Measurements from ENCODE around the gene EXOSC10.

EXOSC10 gene

DNA sequence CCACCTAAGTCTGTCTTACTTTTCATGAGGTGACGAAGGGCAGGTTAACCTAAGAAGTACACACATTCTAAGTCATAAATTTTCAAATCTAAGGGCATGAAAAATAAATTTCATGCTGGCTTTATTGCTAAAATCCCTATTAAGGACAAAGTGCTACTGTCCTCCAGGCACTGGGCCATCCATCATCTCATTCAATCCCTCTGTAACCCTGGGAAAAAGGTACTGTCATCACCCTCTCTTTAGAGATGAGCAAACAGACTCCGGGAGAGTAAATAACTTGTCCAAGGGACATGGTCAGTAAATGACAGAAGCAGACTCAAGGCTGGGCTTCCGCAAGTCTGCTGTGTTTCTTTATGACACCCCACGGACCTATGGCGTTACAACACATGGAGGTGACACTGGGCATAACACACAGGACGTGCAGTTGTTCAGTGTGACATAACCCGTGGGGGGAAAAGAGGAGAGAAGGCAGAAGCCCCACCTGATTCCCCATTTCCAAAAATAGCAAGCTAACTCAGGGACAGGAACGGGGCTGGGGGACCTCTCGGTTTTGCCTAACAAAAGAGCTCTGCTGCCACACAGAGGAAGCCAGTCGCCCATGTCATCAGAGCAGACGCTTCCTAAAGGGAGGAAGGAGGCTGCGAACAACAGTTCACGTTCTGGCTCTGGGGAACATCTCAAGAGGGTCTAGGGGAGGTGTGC, 27.3 kb downstream of the EXOSC10 start:
- no peak for TF ChIP-seq GATA2 (IDR thresholded peaks at IDR 0.05; ENCODE audit: low read depth, low read length)
- TF ChIP-seq GATA3 (IDR thresholded peaks at IDR 0.05; ENCODE audit: low read depth, low read length), result no peak

DNA sequence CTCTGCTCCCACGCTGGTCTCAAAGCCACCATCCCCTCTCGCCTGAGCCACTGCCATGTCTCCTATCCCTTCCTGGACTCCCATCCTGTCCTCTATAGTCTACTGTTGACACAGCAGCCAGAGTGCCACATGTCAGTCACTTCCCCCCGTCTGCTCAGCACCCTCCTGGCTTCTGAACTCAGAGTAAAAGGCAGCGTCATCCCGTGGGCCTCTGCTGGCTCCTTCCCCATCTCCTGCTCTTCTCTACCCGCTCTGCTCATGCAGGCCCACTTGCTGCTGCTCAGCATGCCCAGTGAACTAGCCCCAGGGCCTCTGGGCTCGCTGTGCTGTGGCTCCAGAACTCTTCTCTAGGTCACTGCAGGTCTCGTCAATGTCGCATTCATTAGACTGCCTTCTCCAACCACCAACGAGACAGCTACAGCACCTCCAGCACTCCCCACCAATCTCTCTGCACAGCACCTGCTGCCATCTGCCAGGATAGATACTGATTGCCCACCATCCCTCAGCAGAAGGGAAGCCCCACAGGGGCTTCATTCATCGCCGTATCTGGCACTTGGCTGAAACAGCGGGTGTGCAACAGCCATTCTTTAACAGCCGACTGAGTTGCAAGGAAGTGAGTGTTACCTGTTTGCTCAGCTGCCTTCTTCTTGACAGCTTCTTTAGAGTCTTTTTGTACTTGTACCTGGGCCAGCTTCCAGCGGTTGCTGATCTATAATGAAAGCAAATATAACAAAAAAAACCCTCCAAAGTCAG, 28.0 kb downstream of the EXOSC10 start:
- TF ChIP-seq GATA3 (IDR thresholded peaks at IDR 0.05; ENCODE audit: low read depth, low read length) (no peak), GATA2 (IDR thresholded peaks at IDR 0.05; ENCODE audit: low read depth, low read length) (no peak)

DNA sequence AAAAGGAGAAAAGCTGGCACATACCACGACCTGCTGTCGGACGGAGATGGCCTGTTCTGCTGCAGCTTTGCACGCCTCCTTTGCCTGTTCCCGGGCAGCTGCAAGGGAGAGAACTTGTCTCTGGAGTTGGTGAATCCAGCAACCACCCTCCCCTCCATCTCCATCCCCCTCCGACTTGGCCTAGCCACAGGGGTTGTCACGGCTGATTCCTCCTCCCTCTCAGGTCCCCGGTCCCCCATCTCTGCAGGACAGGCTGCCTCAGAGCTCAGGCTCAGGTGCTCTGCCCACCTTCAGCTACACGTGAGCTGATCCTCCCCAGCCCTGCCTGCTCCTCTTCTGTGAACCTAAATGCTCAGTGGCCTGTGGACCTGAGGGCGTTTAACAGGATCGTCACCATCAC, 28.8 kb downstream of the EXOSC10 start:
- TF ChIP-seq GATA2 (IDR thresholded peaks at IDR 0.05; ENCODE audit: low read depth, low read length), result no peak
- no peak for TF ChIP-seq GATA3 (IDR thresholded peaks at IDR 0.05; ENCODE audit: low read depth, low read length)

DNA sequence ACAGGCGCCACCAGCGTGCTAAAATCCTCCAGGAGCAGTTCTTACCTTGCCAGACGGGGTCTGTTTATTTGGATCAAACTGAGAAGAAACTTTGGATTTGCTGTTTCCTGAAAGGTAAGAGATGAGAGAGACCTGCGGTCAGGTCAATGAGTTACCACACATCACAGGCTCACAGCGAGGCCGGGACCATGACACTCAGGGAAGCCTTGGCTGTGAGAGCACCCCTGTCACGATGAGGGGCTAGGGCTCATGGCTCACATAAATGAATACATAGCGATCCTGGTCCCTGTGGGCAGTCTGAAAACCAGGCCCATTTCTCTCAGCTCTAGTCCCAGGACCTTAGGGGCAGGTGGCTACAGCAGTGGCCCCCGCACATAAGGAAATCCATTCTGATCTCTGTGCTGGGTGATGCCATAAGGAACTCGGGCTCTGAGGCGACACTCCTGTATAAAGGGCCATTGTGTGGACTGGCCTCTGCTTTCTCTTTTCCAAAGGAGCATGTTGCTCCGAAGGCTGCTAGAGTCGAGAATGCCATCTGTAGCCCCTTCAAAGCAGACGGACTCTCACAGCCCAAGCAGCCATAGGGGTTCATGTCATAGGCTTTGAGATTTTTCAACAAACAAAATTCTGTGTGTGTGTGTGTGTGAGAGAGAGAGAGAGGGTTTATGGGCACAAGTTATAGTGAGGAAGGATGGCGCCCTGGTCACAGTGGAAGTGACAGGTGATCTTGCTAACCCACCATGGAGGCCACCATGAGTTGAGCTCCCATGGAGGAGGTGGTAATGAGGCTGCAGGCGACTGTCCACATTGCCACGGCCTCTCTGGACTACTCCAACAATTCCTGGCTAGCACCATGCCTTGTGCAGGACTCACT, 30.8 kb downstream of the EXOSC10 start:
- TF ChIP-seq GATA3 (IDR thresholded peaks at IDR 0.05; ENCODE audit: low read depth, low read length) (no peak), GATA2 (IDR thresholded peaks at IDR 0.05; ENCODE audit: low read depth, low read length) (no peak)

DNA sequence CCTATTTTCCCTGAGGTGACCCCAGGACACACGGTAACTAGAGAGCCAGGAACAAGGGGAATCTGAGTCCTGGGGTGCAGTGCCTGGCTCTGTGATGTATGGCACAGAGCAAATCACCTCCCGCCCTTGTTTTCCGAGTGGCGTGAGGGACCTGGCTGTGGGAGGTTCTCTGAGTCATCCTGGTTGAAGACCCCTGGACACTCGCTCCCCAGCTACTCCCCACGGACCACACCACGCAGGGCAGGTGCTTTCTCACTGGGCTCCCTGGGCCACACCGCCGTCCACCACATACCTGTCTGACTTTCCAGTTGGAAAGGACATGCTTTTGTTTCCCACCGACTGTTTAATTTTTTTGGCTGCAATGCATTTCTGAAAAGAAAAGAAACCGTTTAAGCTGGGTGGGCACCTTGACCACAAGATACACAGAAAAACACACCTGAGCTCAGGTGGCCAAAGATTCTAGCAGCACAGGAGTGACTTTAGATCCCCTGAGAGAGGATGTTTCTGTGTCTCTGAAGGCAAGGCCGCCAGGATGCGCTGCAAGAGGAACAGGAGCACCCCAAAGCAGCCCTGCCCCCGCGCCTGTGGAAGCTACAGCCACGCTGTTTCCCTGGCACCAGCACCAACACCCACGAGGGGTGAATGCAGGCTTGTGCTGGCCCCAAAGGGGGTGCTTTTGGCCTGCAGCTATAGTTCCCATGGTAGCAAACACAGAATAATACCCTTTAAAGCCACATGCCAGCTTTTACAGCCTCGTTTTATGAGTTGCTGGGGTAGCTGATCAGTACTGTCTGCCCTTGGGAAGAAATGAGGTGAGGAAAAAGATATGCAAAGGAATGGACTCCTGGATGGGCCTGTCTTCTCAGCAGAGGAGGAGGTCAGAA, 31.7 kb downstream of the EXOSC10 start:
- no peak for TF ChIP-seq GATA2 (IDR thresholded peaks at IDR 0.05; ENCODE audit: low read depth, low read length)
- TF ChIP-seq GATA3 (IDR thresholded peaks at IDR 0.05; ENCODE audit: low read depth, low read length), result no peak

DNA sequence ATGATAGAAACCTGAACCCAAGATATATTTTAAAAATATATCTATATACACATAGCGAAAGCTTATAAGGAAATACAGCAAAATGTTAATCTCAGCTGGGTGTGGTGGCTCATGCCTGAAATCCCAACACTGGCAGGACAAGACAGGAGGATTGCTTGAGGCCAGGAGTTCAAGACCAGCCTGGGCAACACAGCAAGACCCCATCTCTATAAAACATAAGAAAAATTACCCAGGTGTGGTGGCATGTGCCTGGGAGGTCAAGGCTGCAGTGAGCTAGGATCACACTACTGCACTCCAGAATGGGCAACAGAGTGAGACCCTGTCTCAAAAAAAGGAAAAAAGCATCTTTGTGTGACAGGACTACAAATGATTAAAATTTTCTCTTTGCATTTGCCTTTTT, 33.9 kb downstream of the EXOSC10 start:
- no peak for TF ChIP-seq GATA2 (IDR thresholded peaks at IDR 0.05; ENCODE audit: low read depth, low read length)
- no peak for TF ChIP-seq GATA3 (IDR thresholded peaks at IDR 0.05; ENCODE audit: low read depth, low read length)

DNA sequence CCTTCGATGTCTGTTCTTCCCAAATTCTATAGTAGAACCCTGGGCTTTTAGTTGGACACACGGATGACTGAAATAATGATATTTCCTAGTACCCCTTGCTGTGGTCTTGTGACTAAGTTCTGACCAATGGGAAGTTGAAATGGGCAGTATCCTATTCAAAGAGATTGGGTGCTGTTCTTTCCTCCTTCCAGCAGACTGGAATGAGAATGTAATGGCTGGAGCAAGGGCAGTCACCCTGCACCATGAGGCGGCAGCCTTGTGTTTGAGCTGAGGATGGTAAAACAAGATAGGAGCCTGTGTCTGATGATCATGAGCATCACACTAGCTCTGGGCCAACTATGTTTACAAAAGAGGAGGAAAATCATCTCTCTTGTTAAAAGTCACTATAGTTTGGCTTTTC, 34.7 kb downstream of the EXOSC10 start:
- TF ChIP-seq GATA2 (IDR thresholded peaks at IDR 0.05; ENCODE audit: low read depth, low read length) (no peak), GATA3 (IDR thresholded peaks at IDR 0.05; ENCODE audit: low read depth, low read length) (no peak)

DNA sequence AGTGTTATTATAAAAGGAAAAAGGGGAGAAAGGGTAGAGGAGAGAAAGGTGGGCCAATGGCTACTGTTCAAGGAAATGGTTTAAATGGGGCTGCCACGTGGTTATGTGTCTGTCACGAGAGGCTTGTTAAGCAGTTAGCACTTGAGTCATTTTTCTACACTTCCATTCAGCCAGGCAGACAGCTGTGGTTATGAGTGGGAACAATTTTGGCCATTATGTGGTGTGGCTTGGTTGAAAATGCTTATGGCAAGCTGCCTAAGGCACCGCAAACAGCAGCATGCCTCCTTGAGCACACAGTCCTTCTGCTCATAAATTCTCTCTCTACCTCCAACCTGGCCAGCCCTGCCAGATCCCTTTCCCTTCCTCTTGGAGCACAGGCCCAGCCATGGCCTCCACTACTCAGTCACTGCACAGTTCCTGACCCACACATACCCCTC, 36.7 kb downstream of the EXOSC10 start:
- TF ChIP-seq GATA2 (IDR thresholded peaks at IDR 0.05; ENCODE audit: low read depth, low read length) (no peak), GATA3 (IDR thresholded peaks at IDR 0.05; ENCODE audit: low read depth, low read length) (no peak)

DNA sequence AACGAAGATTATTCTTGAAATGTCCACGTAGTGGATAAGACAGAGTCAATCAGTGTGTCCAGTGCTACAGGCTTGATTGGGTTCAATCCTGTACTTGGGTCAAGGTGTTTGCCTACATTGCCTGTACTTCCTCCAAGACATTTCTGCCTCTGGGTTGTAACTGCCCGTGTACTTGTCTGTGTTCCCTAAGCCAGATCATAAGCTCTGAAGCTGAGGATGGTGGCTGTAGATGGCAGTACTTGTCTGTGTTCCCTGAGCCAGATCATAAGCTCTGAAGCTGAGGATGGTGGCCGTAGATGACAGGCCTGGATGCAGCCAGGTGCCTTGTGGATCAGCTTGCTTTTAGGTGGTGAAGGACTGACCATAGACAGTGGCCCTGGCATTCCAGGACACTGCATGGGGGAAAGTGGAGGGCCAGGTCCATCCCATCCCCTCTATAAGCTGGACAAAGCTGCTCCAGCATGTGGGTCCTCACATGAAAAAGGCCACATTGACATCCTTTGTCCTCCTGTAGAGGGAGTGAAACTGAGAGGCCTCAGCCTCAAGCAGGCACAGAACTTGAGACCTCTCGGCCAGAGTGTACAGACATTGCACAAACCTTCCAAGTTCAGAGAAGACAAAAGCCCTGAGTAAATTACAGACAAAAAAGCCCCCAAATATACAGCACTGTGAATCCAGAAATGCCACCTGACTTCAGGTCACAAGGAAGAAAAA, 37.9 kb downstream of the EXOSC10 start:
- no peak for TF ChIP-seq GATA3 (IDR thresholded peaks at IDR 0.05; ENCODE audit: low read depth, low read length)
- TF ChIP-seq GATA2 (IDR thresholded peaks at IDR 0.05; ENCODE audit: low read depth, low read length), result no peak

DNA sequence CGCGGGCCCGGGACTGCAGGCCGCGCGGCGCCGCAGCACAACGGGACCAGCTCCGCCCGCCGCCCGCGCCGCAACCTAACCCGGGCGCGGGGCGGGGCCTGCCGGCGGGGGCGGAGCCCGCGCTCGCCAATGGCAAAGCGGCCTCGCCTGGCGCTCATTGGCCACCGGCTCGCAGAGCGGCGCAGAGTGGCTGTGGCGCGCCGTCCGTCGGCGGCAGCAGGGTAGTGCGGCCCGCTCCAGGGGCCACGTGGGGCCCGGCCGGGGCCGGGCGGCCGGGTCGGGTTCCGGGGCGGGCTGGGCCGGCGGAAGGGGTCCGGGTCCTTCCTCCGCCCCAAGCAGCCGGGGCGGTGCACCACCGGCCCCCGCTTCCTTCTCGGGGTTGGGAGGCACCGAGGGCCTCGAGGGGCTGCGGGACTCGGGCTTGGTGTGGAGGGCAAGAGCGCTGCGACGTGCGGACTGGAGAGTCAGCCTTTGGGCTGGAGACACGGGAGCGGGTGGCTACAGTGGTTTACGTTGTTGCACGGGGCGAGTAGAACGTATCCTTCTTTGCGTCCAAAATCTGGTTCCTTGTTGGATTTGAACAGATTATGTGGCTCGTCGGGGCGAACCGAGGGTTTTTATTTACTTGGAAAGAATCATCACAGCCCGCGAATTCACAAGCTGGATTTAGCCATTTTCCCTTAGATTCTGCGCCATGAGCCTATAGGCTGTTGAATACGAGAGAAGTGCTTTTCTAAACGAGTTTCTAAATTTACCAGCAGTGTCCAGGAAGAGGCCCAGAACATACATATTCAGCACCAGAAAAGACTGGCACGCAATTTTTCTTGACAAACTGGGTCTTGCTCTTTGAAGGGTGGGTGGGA, 39.5 kb downstream of the EXOSC10 start, which contains the start of gene SRM:
TSS of gene SRM (minus strand) at position 51 of the 863 bp plus-strand sequence. CDS start 75 bp downstream, outside the sequence.
- TF ChIP-seq GATA2 (IDR thresholded peaks at IDR 0.05; ENCODE audit: low read depth, low read length) (no peak), GATA3 (IDR thresholded peaks at IDR 0.05; ENCODE audit: low read depth, low read length) (no peak)

DNA sequence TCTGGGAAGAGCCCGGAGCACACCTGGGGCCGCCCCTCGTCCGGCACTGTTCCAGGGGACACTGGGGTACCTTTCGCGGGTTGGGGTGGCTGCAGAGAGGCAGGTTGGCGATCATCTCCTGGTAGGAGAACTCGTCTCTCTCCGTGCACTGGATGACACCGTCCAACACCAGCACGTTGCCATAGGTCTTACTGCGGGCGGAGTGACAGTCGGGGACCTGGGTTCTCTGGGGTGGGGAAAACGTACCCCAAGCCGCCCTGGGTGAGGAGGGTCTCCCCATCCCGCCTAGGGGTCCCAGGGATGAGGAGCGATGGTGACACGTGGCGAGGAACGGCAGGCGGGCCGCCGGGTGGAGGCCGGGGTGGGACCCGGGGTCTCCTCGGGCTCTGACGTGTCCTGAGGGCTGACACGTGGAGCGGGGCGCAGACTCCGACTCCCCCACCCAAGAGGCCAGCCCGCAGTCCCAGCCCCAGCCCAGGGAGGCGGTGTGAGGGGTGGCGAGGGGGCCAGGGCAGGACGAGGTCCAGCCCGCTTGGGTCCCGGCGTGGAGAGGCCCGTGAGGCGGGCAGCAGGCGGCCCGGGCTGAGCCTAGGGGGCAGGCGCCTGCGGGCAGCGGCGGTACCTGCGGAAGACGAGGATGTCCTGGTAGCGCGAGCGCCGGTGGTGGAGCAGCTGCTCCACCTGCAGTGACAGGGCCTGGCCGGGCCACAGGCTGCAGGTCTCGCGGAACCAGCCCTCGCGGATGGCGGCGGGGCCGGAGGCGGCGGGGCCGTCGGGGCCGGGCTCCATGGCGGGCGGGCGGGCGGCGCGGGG, 40.3 kb downstream of the EXOSC10 start:
- TF ChIP-seq GATA2 (IDR thresholded peaks at IDR 0.05; ENCODE audit: low read depth, low read length) (no peak), GATA3 (IDR thresholded peaks at IDR 0.05; ENCODE audit: low read depth, low read length) (no peak)
